OCI-LY7 (cell line): ENCODE results near the gene FNDC3B.

Source experiments
- CTCF ChIP-seq: fragments of 200-600 bp; sonication (generic); conservative IDR thresholded peaks from 2 replicates; pipeline ENCODE4 v1.5.1; 2014; ENCODE audit warnings: mild to moderate bottlenecking, antibody characterized with exemption, low read length, moderate library complexity, mixed read lengths
- EZH2phosphoT487 ChIP-seq: fragments of 200-600 bp; sonication (generic); IDR thresholded peaks from 2 replicates; pipeline ENCODE4 v1.6.1; 2018; ENCODE audit warnings: low read depth, borderline replicate concordance, mild to moderate bottlenecking, mixed run types, antibody characterized with exemption, low read length, moderate library complexity, mixed read lengths

GRCh38 chr3:172383306-172383796 lies 344.0 kb downstream of the FNDC3B start:
- TF ChIP-seq CTCF, result no peak
- TF ChIP-seq EZH2phosphoT487, result no peak
